ENCODE data around the gene TAF7. TPM values are rescaled to one million over a fixed set of nuclear protein-coding genes. Genes with fewer than 3 reads are reported as not detected.
"Not testable (repeated sequence)": the region's sequence is repeated elsewhere in the genome, so short reads cannot be mapped to it uniquely, and the experiment has no call there.

TAF7 gene
- polyA plus RNA-seq (2013, experiment 1 of 2; ENCODE audit: insufficient read length) = 68.2 TPM
- 66.4 TPM for polyA plus RNA-seq (2013, experiment 2 of 2; ENCODE audit: insufficient read length)

DNA sequence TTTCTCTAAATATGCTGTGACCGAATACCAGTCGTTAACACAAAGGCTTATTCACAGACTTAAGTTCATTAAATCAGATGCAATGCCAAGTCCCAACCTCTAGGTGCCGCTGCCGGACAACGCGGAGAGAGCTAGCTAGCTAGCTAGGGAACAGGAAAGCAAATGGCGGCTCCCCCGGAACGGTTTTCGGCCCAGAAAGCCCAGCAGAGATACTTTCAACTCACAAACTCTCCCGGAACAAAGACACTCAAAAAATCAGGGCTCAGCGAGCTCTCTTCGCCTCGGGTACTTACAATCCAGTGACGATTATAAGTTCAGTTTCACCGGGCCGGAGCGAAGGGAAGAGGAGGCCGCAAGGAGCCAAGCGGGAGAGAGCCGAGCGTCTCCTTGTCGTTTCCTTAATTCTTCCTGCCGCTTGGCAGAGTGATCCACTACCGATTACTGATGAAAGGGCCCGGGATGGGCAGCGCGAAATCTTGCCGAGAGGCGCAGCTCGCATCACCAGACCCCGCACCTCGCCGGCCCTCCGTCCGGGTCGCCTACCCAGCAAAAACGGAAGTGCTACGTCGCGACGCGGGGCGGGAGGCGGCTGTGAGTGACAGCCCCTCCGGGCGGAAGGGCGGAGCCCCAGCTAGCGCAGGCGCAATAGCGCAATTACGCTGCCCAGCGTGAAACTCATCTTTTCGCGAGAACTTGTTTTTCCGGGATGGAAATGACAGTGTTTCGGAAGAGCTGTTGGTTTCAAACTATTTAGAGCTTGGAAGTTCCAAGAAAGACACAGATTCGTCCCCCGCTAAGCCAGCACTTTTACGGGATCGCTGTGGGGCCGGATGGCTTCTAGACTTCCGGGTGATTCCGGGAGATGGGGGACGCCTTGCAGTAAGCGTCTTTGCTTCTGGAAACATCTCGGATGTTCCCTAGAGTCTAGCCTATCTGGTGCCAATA lies at the start of gene TAF7:
TAF7 (minus strand) TSS at position 560 of the 945 bp plus-strand sequence. CDS start 740 bp downstream, outside the sequence.
- peak; percentile 93 for DNase-seq

DNA sequence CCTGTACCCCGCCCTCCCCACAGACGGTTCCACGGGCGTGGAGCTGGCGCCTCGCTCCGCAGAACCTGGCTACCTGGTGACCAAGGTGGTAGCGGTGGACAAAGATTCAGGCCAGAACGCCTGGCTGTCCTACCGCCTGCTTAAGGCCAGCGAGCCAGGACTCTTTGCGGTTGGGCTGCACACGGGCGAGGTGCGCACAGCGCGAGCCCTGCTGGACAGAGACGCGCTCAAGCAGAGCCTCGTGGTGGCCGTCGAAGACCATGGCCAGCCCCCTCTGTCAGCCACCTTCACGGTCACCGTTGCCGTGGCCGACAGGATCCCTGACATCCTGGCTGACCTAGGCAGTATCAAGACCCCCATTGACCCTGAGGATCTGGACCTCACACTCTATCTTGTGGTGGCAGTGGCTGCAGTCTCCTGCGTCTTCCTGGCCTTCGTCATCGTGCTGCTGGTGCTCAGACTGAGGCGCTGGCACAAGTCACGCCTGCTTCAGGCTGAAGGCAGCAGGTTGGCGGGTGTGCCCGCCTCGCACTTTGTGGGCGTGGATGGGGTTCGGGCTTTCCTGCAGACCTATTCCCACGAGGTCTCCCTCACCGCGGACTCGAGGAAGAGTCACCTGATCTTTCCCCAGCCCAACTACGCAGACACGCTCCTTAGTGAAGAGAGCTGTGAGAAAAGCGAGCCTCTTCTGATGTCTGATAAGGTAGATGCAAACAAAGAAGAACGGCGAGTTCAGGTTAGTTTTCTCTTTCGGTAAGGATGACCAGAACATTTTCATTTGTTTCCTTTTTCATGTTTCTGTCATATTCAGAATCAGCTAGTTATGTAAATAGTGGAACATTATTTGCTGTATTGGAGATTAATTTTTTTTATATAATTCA lies 45.7 kb upstream of the TAF7 start:
- no peak for DNase-seq

DNA sequence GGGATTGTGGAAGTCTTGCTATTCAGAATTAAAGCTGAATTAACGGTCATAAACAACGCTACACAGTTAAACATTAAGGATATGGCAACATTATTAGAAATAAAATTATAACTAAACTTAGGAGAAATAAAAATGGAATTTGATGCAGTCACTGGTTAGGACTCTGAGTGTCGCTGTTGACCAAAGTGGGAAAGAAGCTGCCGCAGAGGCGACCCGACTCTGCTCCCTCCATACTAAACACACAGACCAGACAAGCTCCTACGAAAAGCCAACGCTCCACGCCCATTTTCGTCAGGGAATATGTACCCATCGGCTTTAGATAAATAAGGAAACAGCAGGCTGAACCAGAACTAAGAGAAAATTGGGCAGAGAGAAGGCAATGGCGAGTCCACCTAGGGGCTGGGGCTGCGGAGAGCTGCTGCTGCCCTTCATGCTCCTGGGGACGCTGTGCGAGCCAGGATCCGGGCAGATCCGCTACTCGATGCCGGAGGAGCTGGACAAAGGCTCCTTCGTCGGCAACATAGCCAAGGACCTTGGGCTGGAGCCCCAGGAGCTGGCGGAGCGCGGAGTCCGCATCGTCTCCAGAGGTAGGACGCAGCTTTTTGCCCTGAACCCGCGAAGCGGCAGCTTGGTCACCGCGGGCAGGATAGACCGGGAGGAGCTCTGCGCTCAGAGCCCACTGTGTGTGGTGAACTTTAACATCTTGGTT lies 43.5 kb upstream of the TAF7 start, which contains the start of gene PCDHGA5:
PCDHGA5 (plus strand) TSS at position 211 of the 709 bp plus-strand sequence; CDS start at position 380, 169 bp downstream.
- DNase-seq = peak; percentile 23

GRCh38 chr5:141362719-141363118 lies 42.1 kb upstream of the TAF7 start:
- no peak for DNase-seq

DNA sequence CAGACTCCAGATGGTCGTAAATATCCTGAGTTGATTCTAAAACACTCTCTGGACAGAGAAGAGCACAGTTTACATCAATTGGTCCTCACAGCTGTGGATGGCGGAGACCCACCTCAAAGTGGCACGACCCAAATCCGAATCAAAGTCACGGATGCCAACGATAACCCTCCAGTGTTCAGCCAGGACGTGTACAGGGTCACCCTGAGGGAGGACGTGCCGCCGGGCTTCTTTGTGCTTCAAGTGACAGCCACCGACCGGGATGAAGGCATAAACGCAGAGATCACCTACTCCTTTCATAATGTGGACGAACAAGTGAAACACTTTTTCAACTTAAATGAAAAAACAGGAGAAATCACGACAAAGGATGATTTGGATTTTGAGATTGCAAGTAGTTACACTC lies 40.1 kb upstream of the TAF7 start:
- no peak for DNase-seq

GRCh38 chr5:141359790-141360426 lies 39.3 kb upstream of the TAF7 start, which contains the start of gene PCDHGB2:
Gene PCDHGB2 (plus strand): TSS chr5:141359994. CDS start chr5:141360136, 142 bp downstream.
- DNase-seq = peak; percentile 35

DNA sequence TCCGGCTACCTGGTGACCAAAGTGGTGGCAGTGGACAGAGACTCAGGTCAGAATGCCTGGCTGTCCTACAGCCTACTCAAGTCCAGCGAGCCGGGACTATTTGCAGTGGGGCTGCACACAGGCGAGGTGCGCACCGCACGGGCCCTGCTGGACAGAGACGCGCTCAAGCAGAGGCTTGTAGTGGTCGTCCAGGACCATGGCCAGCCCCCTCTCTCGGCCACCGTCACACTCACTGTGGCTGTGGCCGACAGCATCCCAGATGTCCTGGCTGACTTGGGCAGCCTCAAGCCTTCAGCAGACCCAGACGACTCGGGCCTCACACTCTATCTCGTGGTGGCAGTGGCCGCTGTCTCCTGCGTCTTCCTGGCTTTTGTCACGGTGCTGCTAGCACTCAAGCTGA lies 36.4 kb upstream of the TAF7 start:
- DNase-seq = no peak

DNA sequence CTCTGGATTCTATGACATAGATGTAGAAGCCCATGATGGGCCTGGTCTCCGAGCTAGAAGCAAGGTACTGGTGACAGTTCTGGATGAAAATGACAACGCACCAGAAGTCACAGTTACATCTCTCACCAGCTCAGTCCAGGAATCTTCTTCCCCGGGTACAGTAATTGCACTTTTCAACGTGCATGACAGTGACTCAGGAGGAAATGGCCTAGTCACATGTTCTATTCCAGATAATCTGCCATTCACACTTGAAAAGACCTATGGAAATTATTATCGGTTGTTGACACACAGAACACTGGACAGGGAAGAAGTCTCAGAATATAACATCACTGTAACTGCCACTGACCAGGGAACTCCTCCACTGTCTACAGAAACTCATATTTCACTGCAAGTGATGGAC lies 35.5 kb upstream of the TAF7 start:
- no peak for DNase-seq

GRCh38 chr5:141355641-141356040 lies 35.1 kb upstream of the TAF7 start:
- no peak for DNase-seq

DNA sequence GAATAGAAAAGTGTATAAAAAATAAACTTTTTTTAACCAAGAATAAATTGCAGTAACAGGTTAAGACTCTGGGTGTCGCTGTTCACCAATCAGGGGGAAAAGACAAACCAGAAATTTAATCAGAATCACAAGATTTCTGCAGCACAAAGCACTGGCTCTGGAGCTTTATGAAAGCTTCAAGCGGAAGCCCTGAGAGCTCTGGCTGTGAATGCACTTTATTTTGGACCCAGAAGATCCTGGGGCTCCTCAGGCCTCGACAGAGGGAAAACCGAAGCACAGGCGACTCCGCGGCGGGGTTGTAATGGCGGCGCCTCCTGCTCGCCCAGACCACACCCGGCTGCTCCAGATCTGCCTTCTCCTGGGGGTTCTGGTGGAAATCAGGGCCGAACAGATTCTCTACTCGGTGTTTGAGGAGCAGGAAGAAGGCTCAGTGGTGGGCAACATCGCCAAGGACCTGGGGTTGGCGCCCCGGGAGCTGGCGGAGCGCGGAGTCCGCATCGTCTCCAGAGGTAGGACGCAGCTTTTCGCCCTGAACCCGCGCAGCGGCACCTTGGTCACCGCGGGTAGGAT lies 34.4 kb upstream of the TAF7 start, which contains the start of gene PCDHGA4:
PCDHGA4 (plus strand) TSS at position 122 of the 570 bp plus-strand sequence; CDS start at position 209, 87 bp downstream.
- DNase-seq = peak; percentile 14

DNA sequence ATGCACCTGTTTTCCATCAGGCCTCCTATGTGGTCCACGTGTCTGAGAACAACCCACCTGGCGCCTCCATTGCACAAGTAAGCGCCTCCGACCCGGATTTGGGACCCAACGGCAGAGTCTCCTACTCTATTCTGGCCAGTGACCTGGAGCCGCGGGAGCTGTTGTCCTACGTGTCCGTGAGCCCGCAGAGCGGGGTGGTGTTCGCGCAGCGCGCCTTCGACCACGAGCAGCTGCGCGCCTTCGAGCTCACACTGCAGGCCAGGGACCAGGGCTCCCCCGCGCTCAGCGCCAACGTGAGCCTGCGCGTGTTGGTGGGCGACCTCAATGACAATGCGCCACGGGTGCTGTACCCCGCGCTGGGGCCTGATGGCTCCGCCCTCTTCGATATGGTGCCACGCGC lies 31.0 kb upstream of the TAF7 start:
- DNase-seq = no peak

GRCh38 chr5:141349917-141350619 lies 29.5 kb upstream of the TAF7 start, which contains the start of gene PCDHGB1:
Gene PCDHGB1 (plus strand): TSS chr5:141350099. CDS start chr5:141350261, 162 bp downstream.
- DNase-seq = peak; percentile 51

DNA sequence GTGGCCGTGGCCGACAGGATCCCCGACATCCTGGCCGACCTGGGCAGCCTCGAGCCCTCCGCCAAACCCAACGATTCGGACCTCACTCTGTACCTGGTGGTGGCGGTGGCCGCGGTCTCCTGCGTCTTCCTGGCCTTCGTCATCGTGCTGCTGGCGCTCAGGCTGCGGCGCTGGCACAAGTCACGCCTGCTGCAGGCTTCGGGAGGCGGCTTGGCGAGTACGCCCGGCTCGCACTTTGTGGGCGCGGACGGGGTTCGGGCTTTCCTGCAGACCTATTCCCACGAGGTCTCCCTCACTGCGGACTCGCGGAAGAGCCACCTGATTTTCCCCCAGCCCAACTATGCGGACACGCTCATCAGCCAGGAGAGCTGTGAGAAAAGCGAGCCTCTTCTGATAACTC lies 25.4 kb upstream of the TAF7 start:
- DNase-seq = not testable (repeated sequence)

GRCh38 chr5:141345327-141345726 lies 24.7 kb upstream of the TAF7 start:
- DNase-seq = no peak

DNA sequence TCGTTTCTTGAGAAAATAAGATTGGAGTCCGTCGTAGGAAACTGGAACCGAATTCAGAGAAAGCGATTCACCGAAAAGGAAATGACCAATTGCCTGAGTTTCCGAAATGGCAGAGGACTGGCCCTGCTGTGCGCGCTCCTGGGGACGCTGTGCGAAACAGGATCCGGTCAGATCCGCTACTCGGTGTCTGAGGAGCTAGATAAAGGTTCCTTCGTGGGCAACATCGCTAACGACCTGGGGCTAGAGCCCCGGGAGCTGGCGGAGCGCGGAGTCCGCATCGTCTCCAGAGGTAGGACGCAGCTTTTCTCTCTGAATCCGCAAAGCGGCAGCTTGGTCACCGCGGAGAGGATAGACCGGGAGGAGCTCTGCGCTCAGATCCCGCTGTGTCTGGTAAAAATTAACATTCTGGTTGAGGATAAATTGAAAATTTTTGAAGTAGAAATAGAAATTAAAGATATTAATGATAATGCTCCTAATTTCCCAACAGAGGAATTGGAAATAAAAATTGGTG lies 23.4 kb upstream of the TAF7 start:
- DNase-seq = no peak

DNA sequence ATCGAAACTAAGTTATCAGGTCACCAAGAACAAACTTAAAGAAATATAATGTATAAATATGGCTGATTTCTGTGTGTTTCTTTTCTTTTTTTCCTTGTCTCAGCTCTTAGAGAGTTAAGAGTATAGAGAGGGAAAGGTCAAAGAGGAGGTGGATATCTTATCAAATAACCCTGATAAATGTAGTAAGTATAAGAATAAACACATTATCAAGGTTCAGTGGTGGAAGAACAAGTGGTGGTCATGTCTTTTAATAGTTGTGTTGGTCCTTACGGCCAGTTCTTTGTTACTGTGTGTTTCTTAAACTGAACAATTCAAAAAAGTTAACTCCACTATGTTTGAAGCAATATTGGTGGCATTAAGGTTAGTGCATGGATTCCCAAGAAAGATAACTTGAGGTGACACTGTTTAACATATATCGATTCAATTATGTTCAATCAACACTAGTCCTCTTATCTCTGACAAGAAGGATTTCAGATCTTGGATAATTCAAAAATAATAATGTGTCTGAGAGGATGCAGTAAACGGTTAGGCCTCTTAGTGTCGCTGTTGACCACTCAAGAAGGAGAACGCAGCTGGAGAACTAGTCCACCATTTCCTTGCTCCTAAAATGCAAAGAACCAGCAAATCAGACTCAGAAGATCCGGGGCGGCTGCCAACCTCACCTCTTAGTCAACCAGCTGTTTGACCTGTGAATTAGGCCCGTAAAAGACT lies 22.8 kb upstream of the TAF7 start, which contains the start of gene PCDHGA3:
PCDHGA3 (plus strand) TSS at position 588 of the 711 bp plus-strand sequence. CDS start 205 bp downstream, outside the sequence.
- peak; percentile 50 for DNase-seq

DNA sequence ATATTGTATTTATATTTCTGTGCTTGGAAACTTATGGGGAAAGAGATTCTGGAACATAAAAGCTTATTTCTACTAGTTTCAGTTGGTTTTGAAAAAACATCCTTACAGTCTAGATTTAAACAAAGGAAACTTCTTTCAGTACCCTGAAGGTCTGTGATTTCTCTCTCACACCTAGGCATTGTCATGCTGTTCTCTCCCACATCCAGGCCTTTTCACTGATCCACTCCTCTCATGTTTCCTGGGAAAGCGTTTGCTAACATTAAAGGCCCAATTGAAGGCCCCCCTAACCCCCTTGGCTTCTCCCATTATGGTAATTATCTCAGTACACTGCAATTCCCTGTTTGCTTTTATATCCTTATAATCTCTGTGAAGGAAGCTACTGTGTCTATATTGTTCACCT lies 22.2 kb upstream of the TAF7 start:
- DNase-seq = no peak

DNA sequence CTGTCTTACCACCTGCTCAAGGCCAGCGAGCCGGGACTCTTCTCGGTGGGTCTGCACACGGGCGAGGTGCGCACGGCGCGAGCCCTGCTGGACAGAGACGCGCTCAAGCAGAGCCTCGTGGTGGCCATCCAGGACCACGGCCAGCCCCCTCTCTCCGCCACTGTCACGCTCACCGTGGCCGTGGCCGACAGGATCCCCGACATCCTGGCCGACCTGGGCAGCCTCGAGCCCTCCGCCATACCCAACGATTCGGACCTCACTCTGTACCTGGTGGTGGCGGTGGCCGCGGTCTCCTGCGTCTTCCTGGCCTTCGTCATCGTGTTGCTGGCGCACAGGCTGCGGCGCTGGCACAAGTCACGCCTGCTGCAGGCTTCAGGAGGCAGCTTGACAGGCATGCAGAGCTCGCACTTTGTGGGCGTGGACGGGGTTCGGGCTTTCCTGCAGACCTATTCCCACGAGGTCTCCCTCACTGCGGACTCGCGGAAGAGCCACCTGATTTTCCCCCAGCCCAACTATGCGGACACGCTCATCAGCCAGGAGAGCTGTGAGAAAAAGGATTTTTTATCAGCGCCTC lies 20.3 kb upstream of the TAF7 start:
- not testable (repeated sequence) for DNase-seq

Measured in fibroblast of skin of abdomen (primary cell).